ENCODE measurements around the gene ZFPM1.

The ZFPM1 gene

GRCh38 chr16:88480829-88481228 lies 27.7 kb downstream of the ZFPM1 start:
- Histone ChIP-seq H3K9me3 (ENCODE audit: insufficient read depth, low read length) (no peaks in the 10 kb centered on the region), H3K27me3 (ENCODE audit: low read depth, low read length) (peaks cover 17% of the 10 kb centered on the region), H2AFZ (ENCODE audit: low read depth, low read length) (no peak overlapping the region), H4K20me1 (ENCODE audit: insufficient read depth, low read length) (peaks cover 88% of the 10 kb centered on the region), H3K4me3 (ENCODE audit: low read length) (peak overlapping the region; percentile 65), H3K4me1 (ENCODE audit: low read length) (peaks cover 50% of the 10 kb centered on the region), H3K4me2 (ENCODE audit: low read length) (peak overlapping the region; percentile 78), H3K9ac (ENCODE audit: low read length) (peak overlapping the region; percentile 24; the same call in 1 of the 2 replicates), H3K27ac (ENCODE audit: low read length) (no peak overlapping the region), H3K79me2 (ENCODE audit: low read length) (peaks cover 5% of the 10 kb centered on the region; the same call in 1 of the 2 replicates), H3K36me3 (replicated peaks; ENCODE audit: low read depth, low read length) (no peaks in the 10 kb centered on the region)
- no peak for TF ChIP-seq CTCF (IDR thresholded peaks at IDR 0.05; ENCODE audit: low read depth, low read length)
- TF ChIP-seq EZH2phosphoT487 (IDR thresholded peaks at IDR 0.05; ENCODE audit: low read depth): no peak

GRCh38 chr16:88481851-88482250 lies 28.8 kb downstream of the ZFPM1 start:
- Histone ChIP-seq H3K4me1 (ENCODE audit: low read length) (peaks cover 50% of the 10 kb centered on the region), H2AFZ (ENCODE audit: low read depth, low read length) (no peak overlapping the region), H3K9me3 (ENCODE audit: insufficient read depth, low read length) (no peaks in the 10 kb centered on the region), H3K79me2 (ENCODE audit: low read length) (peaks cover 5% of the 10 kb centered on the region; the same call in 1 of the 2 replicates), H3K4me3 (ENCODE audit: low read length) (no peak overlapping the region), H3K27ac (ENCODE audit: low read length) (no peak overlapping the region), H3K4me2 (ENCODE audit: low read length) (peak overlapping the region; percentile 78), H3K9ac (ENCODE audit: low read length) (no peak overlapping the region), H3K27me3 (ENCODE audit: low read depth, low read length) (peaks cover 17% of the 10 kb centered on the region), H4K20me1 (ENCODE audit: insufficient read depth, low read length) (peaks cover 84% of the 10 kb centered on the region), H3K36me3 (replicated peaks; ENCODE audit: low read depth, low read length) (peaks cover 3% of the 10 kb centered on the region)
- TF ChIP-seq EZH2phosphoT487 (IDR thresholded peaks at IDR 0.05; ENCODE audit: low read depth) (no peak), CTCF (IDR thresholded peaks at IDR 0.05; ENCODE audit: low read depth, low read length) (no peak)

- Histone ChIP-seq H3K4me2 (ENCODE audit: low read length) (peak overlapping the region; percentile 78), H3K27ac (ENCODE audit: low read length) (no peak overlapping the region), H3K27me3 (ENCODE audit: low read depth, low read length) (peaks cover 17% of the 10 kb centered on the region), H3K36me3 (replicated peaks; ENCODE audit: low read depth, low read length) (peaks cover 3% of the 10 kb centered on the region), H4K20me1 (ENCODE audit: insufficient read depth, low read length) (peaks cover 78% of the 10 kb centered on the region), H3K79me2 (ENCODE audit: low read length) (peaks cover 5% of the 10 kb centered on the region; the same call in 1 of the 2 replicates), H2AFZ (ENCODE audit: low read depth, low read length) (no peak overlapping the region), H3K4me1 (ENCODE audit: low read length) (peaks cover 50% of the 10 kb centered on the region), H3K9me3 (ENCODE audit: insufficient read depth, low read length) (no peaks in the 10 kb centered on the region), H3K9ac (ENCODE audit: low read length) (peak overlapping the region; percentile 42; the same call in 1 of the 2 replicates), H3K4me3 (ENCODE audit: low read length) (peak overlapping the region; percentile 53)
- TF ChIP-seq CTCF (IDR thresholded peaks at IDR 0.05; ENCODE audit: low read depth, low read length) (no peak), EZH2phosphoT487 (IDR thresholded peaks at IDR 0.05; ENCODE audit: low read depth) (no peak)
Measured at GRCh38 chr16:88482630-88483391, 29.7 kb downstream of the ZFPM1 start.

DNA sequence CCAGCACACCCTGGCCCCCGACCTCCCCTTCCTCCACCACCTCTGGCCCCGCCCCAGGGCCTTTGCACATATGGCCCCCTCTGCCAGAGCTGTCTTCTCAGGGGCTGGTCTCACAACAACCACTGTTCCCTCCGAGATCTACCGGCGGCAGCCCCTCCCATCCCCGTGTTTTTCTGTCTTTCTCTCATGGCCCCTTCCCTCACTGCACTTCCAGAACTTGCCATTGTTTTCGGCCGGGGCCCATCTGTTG lies 30.2 kb downstream of the ZFPM1 start:
- Histone ChIP-seq H3K27me3 (ENCODE audit: low read depth, low read length) (peaks cover 16% of the 10 kb centered on the region), H2AFZ (ENCODE audit: low read depth, low read length) (no peak overlapping the region), H3K9me3 (ENCODE audit: insufficient read depth, low read length) (no peaks in the 10 kb centered on the region), H3K9ac (ENCODE audit: low read length) (no peak overlapping the region), H3K4me2 (ENCODE audit: low read length) (peak overlapping the region; percentile 78), H3K4me1 (ENCODE audit: low read length) (peaks cover 49% of the 10 kb centered on the region), H3K4me3 (ENCODE audit: low read length) (no peak overlapping the region), H3K79me2 (ENCODE audit: low read length) (peaks cover 5% of the 10 kb centered on the region; the same call in 1 of the 2 replicates), H3K27ac (ENCODE audit: low read length) (no peak overlapping the region), H4K20me1 (ENCODE audit: insufficient read depth, low read length) (peaks cover 73% of the 10 kb centered on the region), H3K36me3 (replicated peaks; ENCODE audit: low read depth, low read length) (peaks cover 3% of the 10 kb centered on the region)
- TF ChIP-seq EZH2phosphoT487 (IDR thresholded peaks at IDR 0.05; ENCODE audit: low read depth): no peak
- TF ChIP-seq CTCF (IDR thresholded peaks at IDR 0.05; ENCODE audit: low read depth, low read length): no peak

Measured in OCI-LY3 (cell line).